Body of pancreas (tissue), 4 donors: ENCODE measurements around the gene PSMC1.

Experiments used
- CTCF ChIP-seq, 7 experiments: fragments of 450-650 bp in 4 of 7; fragments of 200-600 bp in 3 of 7; sonication (generic) in 3 of 7; IDR thresholded peaks; one replicate each; pipeline ENCODE4 v1.5.1; 2016 to 2019; ENCODE audit warnings: antibody characterized with exemption in 7 of 7
- POLR2A ChIP-seq, 3 donors: fragments of 450-650 bp; IDR thresholded peaks; one replicate each; pipeline ENCODE4 v1.6.1; 2016; ENCODE audit warnings: antibody characterized with exemption in 3 of 3, mild to moderate bottlenecking in 2 of 3

GRCh38 chr14:90295870-90296516 lies 39.6 kb downstream of the PSMC1 start:
- no peak for TF ChIP-seq CTCF (IDR thresholded peaks at IDR 0.05)
- no peak for TF ChIP-seq POLR2A (IDR thresholded peaks at IDR 0.05)
